Fibroblast of lung (primary cell): ENCODE measurements around the gene DCPS.

Source experiments
- CTCF ChIP-seq, 2 donors: IDR thresholded peaks in 1 of 2; conservative IDR thresholded peaks in 1 of 2; 1 replicate in 1 of 2; 2 replicates in 1 of 2; pipeline ENCODE4 v1.5.1; 2011 to 2012; ENCODE audit warnings: low read length in 2 of 2, control low read depth in 1 of 2, inconsistent platforms in 1 of 2, low read depth in 1 of 2, mild to moderate bottlenecking in 1 of 2
- EZH2 ChIP-seq: IDR thresholded peaks from 2 replicates; pipeline ENCODE4 v1.5.1; 2012; ENCODE audit warnings: low read length, control low read depth, mild to moderate bottlenecking; ENCODE audit errors: missing control alignments

- TF ChIP-seq CTCF (conservative IDR thresholded peaks at IDR 0.05 in 1 of 2, IDR thresholded peaks at IDR 0.05 in 1 of 2; ENCODE audit: low read depth in 1 of 2, low read length in 2 of 2) = no peak
- no peak for TF ChIP-seq EZH2
These were observed 28.4 kb downstream of the DCPS start for GRCh38 chr11:126332221-126332711.
